Neutrophil (primary cell): ENCODE measurements around the gene NCAN.

Experiments used
- H3K27ac ChIP-seq: fragments of 200-600 bp; sonication (generic); 2 replicates; pipeline ENCODE4 v1.5.1; 2016; ENCODE audit warnings: mild to moderate bottlenecking, moderate library complexity
- H3K27me3 ChIP-seq: fragments of 200-600 bp; sonication (generic); 2 replicates; pipeline ENCODE4 v1.6.0; 2016; ENCODE audit warnings: mild to moderate bottlenecking
- H3K36me3 ChIP-seq: fragments of 200-600 bp; sonication (generic); 2 replicates; pipeline ENCODE4 v1.5.1; 2017
- H3K4me1 ChIP-seq, 2 experiments: fragments of 200-600 bp in 1 of 2; sonication (generic) in 1 of 2; 1 replicate in 1 of 2; 2 replicates in 1 of 2; pipeline versions ENCODE4 v1.5.1 to v1.6.1; 2013 to 2016; ENCODE audit warnings: low read depth in 1 of 2, low read length in 1 of 2, mild to moderate bottlenecking in 1 of 2, moderate library complexity in 1 of 2; ENCODE audit not compliant: control insufficient read depth in 1 of 2, insufficient read depth in 1 of 2
- H3K4me3 ChIP-seq, 2 experiments: fragments of 200-600 bp in 1 of 2; sonication (generic) in 1 of 2; 1 replicate in 1 of 2; 2 replicates in 1 of 2; pipeline ENCODE4 v1.5.1; 2013 to 2016; ENCODE audit warnings: low read depth in 1 of 2, low read length in 1 of 2, mild to moderate bottlenecking in 1 of 2, moderate library complexity in 1 of 2
- H3K9me3 ChIP-seq: fragments of 200-600 bp; sonication (generic); 2 replicates; pipeline ENCODE4 v1.5.1; 2016
- CTCF ChIP-seq: fragments of 200-600 bp; sonication (generic); IDR thresholded peaks from 2 replicates; pipeline ENCODE4 v1.5.1; 2016; ENCODE audit warnings: antibody characterized with exemption

NCAN gene

DNA sequence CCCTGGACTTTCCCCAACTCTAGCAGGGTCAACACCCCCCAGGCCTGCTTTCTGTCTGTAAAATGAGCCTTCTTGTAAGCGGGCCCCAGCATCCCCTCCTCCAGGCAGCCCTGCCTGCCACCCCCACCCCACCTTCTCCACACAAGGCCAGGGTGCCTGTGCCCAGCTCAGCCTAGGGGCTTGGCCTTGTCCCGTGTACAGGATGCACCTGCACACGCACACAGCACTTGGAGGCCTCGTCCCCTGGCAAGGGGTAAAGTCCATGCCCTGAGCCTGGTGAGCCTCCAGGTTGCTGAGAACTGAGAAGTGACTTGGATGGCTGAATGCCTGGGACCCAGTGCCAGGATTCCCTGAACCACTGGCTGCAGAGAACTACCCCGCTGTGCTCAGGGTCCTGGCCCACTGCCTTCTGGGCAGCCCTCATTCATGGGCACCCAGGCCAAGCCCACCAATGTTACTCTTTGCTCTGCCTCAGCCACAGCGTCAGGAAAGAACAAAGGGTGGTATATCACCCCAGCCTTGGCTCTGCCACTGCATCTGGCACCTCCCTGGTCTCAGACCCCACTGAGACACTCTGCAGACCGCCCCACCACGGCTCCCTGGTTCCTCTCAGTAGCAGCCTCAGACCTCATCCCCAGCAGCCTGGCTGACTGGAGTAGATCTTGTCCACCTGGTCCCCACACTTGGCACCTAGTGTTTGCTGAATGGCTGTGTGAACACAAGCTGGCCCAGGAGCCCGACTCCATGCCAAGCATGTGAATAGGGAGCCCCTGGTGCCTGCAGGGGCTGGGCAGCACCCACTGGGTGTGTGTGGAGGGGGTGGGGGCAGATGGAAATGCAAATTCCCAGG, 63.2 kb downstream of the NCAN start:
- no peaks in the 10 kb centered on the region for H3K4me1 ChIP-seq
- peaks cover 57% of the 10 kb centered on the region for H3K36me3 ChIP-seq
- no peaks in the 10 kb centered on the region for H3K9me3 ChIP-seq
- H3K27me3 ChIP-seq: peaks cover 50% of the 10 kb centered on the region
- H3K27ac ChIP-seq: no peak overlapping the region
- TF ChIP-seq CTCF: no peak
- H3K4me3 ChIP-seq: no peak overlapping the region

- Histone ChIP-seq H3K4me3 (no peak overlapping the region), H3K36me3 (peaks cover 71% of the 10 kb centered on the region), H3K27me3 (peaks cover 36% of the 10 kb centered on the region), H3K27ac (no peak overlapping the region), H3K4me1 (no peaks in the 10 kb centered on the region), H3K9me3 (no peaks in the 10 kb centered on the region)
- TF ChIP-seq CTCF: no peak
These were observed 64.6 kb downstream of the NCAN start for GRCh38 chr19:19276386-19276785.

DNA sequence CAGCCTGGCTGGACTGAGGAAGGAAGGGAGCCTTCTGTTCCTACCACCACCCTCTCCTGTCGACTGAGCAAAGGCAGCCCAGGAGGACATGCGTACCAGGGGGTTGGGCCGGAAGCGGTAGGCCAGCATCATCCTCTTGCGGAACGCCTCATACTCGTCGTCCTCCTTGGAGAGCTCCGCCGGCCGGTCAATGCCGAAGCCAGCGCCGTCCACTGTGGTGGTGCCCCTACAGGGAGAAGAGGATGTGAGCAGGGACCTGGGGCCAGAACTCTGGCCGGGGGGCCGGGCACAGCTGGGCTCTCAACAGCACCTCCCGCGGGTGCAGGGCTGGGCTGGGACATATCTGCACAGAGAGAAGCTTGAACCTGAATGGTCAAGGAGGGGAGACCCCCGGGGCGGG, 65.1 kb downstream of the NCAN start:
- no peak overlapping the region for H3K4me3 ChIP-seq
- no peaks in the 10 kb centered on the region for H3K4me1 ChIP-seq
- H3K27ac ChIP-seq: no peak overlapping the region
- peaks cover 76% of the 10 kb centered on the region for H3K36me3 ChIP-seq
- TF ChIP-seq CTCF: no peak
- H3K27me3 ChIP-seq: peaks cover 31% of the 10 kb centered on the region
- H3K9me3 ChIP-seq: no peaks in the 10 kb centered on the region

DNA sequence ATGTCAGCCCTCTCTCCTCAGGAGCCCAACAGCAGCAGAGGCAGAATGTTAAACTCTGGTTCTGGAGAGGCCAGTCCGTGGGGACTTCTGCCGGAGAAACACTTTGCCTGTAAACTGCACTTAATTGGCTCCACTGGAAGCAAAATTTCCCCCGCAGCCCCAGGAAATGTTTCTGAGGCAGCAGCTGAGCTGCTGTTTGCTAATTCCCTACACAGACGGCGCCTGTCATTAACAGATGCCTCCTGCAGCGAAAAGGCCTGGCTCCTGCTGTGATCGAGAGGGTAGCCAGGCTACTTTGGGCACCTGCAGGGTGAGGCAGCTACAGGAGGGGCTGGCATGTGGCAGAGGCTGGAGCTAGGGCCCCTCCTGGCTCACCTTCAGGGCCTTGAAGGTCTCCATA, 66.6 kb downstream of the NCAN start:
- H3K36me3 ChIP-seq: peaks cover 88% of the 10 kb centered on the region
- H3K27ac ChIP-seq: no peak overlapping the region
- peaks cover 16% of the 10 kb centered on the region for H3K27me3 ChIP-seq
- no peaks in the 10 kb centered on the region for H3K4me1 ChIP-seq
- H3K9me3 ChIP-seq: no peaks in the 10 kb centered on the region
- no peak overlapping the region for H3K4me3 ChIP-seq
- no peak for TF ChIP-seq CTCF

DNA sequence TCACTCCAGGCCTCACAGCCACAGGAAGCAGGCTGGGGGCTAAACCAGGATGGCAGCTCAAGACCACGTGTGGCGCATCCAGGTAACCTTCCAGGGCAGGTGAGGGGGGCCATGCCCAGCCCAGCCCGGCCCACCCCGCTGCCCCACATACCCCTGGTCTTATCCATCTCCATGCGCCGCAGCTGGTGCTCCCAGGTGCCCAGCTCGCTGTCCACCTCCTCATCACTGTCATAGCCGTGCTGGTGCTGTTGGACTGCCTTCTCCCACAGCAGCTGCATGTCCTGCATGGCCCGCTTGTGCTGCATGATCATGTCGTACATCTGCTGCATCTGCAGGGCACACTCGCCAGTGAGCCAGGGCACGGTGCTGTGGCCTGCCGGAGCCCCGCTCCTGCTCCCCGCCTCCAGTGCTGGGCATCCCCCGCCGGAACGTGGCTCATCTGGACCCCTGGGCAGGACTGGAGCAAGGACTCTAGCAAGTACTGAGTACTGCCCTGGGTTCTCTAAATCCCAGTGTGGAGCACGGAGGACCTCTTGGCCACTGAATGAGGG, 67.4 kb downstream of the NCAN start:
- Histone ChIP-seq H3K4me3 (no peak overlapping the region), H3K27me3 (peaks cover 8% of the 10 kb centered on the region), H3K9me3 (no peaks in the 10 kb centered on the region), H3K27ac (no peak overlapping the region), H3K36me3 (peaks cover 96% of the 10 kb centered on the region), H3K4me1 (no peaks in the 10 kb centered on the region)
- TF ChIP-seq CTCF: no peak
